Measurements from ENCODE around the gene DYNC1H1.
A peak's percentile ranks its signal among the peaks of the same experiment; 100 is the strongest.
"Not testable (repeated sequence)": the region's sequence is repeated elsewhere in the genome, so short reads cannot be mapped to it uniquely, and the experiment has no call there.

The DYNC1H1 gene

DNA sequence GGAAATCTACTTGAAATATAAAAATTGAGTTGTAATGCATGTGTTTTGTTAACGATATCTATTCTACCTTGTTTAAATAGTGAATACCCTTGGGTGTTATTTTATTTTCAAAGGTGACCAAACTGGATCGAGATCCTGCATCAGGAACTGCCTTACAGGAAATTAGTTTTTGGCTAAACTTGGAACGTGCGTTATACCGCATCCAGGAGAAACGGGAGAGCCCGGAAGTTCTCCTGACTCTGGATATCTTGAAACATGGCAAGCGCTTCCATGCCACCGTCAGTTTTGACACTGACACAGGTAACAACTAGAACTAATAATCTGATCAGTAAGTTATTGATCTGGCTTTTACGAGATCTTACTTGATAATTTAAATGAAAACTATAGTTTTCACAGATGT lies 15.9 kb downstream of the DYNC1H1 start:
- ATAC-seq (replicated peaks): no peak
- no peaks in the 10 kb centered on the region for H3K9me3 Mint-ChIP-seq
- H3K36me3 Mint-ChIP-seq: peaks cover 37 to 50% of the 10 kb centered on the region in 2 donors
- H3K4me3 Mint-ChIP-seq: peak overlapping the region; percentile 47 to 50
- peak overlapping the region; percentile 72 for H3K27ac Mint-ChIP-seq
- no peaks in the 10 kb centered on the region for H3K27me3 Mint-ChIP-seq
- peaks cover 16 to 20% of the 10 kb centered on the region in 2 donors for H3K4me1 Mint-ChIP-seq
- DNase-seq: no peak

GRCh38 chr14:101980700-101981099 lies 16.3 kb downstream of the DYNC1H1 start:
- ATAC-seq (replicated peaks) (peak; percentile 100), DNase-seq (peak; percentile 75)
- peaks cover 15 to 17% of the 10 kb centered on the region in 2 donors for H3K4me1 Mint-ChIP-seq
- H3K27me3 Mint-ChIP-seq: no peaks in the 10 kb centered on the region
- peak overlapping the region; percentile 72 for H3K27ac Mint-ChIP-seq
- no peaks in the 10 kb centered on the region for H3K9me3 Mint-ChIP-seq
- H3K4me3 Mint-ChIP-seq: peak overlapping the region; percentile 47 to 50
- peaks cover 40 to 51% of the 10 kb centered on the region in 2 donors for H3K36me3 Mint-ChIP-seq

- Mint-ChIP-seq H3K27ac (no peak overlapping the region), H3K4me3 (no peak overlapping the region), H3K9me3 (no peaks in the 10 kb centered on the region), H3K4me1 (peaks cover 15 to 17% of the 10 kb centered on the region in 2 donors), H3K36me3 (peaks cover 46 to 59% of the 10 kb centered on the region in 2 donors), H3K27me3 (no peaks in the 10 kb centered on the region)
- ATAC-seq (replicated peaks) (no peak), DNase-seq (no peak)
These were observed 18.2 kb downstream of the DYNC1H1 start for GRCh38 chr14:101982621-101983020.

DNA sequence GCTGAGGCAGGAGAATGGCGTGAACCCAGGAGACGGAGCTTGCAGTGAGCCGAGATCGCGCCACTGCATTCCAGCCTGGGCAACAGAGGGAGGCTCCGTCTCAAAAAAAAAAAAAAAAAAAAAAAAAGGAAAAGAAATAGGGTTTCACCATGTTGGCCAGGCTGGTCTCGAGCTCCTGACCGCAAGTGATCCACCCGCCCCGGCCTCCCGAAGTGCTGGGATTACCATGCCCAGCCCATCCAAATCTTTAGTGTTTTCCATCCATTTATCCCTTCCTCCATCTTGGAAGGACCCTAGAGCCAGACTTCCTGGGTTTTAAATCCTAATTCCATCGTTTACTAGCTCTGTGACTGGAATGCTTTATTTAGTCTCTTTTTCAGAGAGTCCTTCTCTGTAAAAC lies 20.5 kb downstream of the DYNC1H1 start:
- ATAC-seq (replicated peaks); H3K27ac Mint-ChIP-seq: not testable (repeated sequence)

GRCh38 chr14:101985957-101986356 lies 21.6 kb downstream of the DYNC1H1 start:
- no peak overlapping the region for H3K27ac Mint-ChIP-seq
- peaks cover 11 to 15% of the 10 kb centered on the region in 2 donors for H3K4me1 Mint-ChIP-seq
- ATAC-seq (replicated peaks): no peak
- H3K36me3 Mint-ChIP-seq: peaks cover 48 to 65% of the 10 kb centered on the region in 2 donors
- no peak for DNase-seq
- no peak overlapping the region for H3K4me3 Mint-ChIP-seq
- H3K9me3 Mint-ChIP-seq: no peaks in the 10 kb centered on the region
- H3K27me3 Mint-ChIP-seq: no peaks in the 10 kb centered on the region

More for the DNA sequence above, 20.5 kb downstream of the DYNC1H1 start:
- H3K9me3 Mint-ChIP-seq, H3K27me3 Mint-ChIP-seq, H3K4me3 Mint-ChIP-seq, DNase-seq: not testable (repeated sequence)
- Mint-ChIP-seq H3K4me1 (peaks cover 14 to 17% of the 10 kb centered on the region in 2 donors), H3K36me3 (peaks cover 48 to 65% of the 10 kb centered on the region in 2 donors)

DNA sequence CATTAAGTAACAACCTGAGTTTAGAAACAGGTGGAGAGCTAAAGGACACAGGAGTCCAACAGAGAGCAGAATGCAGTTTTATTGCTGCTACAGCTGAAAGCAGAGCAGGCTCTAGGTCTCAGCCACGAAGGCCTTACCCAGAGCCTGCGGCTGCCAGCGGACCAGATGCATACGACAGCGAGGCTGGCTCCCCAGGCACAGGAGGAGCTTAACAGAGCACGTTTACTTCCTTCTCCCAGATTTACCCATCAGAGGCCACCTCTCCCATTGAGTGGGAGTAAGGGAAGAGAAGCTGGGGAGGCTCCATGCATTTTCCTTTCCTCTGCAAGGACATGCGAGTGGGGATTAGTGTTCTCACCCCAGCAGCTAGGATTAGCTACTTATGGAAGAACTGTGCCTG lies 22.6 kb downstream of the DYNC1H1 start:
- DNase-seq (no peak), ATAC-seq (replicated peaks) (no peak)
- Mint-ChIP-seq H3K27ac (peak overlapping the region; percentile 39), H3K36me3 (peaks cover 54 to 70% of the 10 kb centered on the region in 2 donors), H3K9me3 (no peaks in the 10 kb centered on the region), H3K27me3 (no peaks in the 10 kb centered on the region), H3K4me1 (peaks cover 14 to 24% of the 10 kb centered on the region in 2 donors), H3K4me3 (no peak overlapping the region)

DNA sequence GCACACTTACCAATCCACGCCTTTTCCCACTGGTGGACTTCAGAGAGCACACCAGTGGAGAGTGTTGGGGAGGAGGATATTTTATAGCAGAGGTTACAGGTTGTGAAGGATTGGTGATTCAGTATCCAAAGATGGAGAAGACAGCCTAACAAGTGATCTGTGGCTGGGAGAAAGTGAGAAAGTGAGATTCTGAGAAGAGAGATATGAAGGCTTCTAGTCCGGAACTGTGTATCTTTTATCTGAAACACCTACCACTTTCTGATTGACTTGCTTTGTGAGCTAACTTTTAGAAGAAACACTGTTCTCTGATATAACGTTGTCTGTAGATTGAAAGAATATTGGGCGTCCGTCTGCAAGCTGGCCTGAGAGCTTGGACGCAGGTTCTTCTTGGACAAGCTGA lies 24.0 kb downstream of the DYNC1H1 start:
- no peak for DNase-seq
- Mint-ChIP-seq H3K27ac (peak overlapping the region; percentile 16), H3K36me3 (peaks cover 59 to 78% of the 10 kb centered on the region in 2 donors), H3K4me3 (no peak overlapping the region), H3K9me3 (no peaks in the 10 kb centered on the region), H3K4me1 (peaks cover 26 to 38% of the 10 kb centered on the region in 2 donors), H3K27me3 (no peaks in the 10 kb centered on the region)
- ATAC-seq (replicated peaks): no peak

- Mint-ChIP-seq H3K27me3 (no peaks in the 10 kb centered on the region), H3K9me3 (no peaks in the 10 kb centered on the region), H3K36me3 (peaks cover 63 to 73% of the 10 kb centered on the region in 2 donors), H3K27ac (peak overlapping the region; percentile 94), H3K4me1 (peaks cover 30 to 45% of the 10 kb centered on the region in 2 donors), H3K4me3 (peak overlapping the region; percentile 57 to 63)
- DNase-seq (peak; percentile 11), ATAC-seq (replicated peaks) (peak; percentile 63 to 64)
These were observed 27.0 kb downstream of the DYNC1H1 start for GRCh38 chr14:101991352-101991751.

DNA sequence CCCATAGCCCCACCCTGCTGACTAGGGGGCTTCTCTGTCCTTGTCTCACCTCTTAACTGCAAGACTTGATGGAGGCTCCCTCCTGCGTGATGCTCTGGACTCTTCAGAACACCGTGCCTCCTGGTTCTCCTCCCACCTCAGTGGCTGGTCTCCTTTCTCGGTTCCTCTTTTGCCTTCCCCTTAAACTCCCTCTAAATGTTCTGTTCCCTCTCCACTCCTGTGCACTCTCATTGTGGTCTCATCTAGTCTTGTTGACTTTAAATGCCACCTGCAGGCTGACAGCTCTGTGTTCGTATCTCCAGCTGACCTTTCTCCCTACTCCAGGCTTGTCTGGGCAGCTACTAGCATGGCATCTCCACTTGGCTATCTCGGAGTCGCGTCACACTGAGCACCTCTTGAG lies 28.3 kb downstream of the DYNC1H1 start:
- Mint-ChIP-seq H3K27me3 (no peaks in the 10 kb centered on the region), H3K4me3 (peak overlapping the region; percentile 76 to 77), H3K36me3 (peaks cover 68 to 72% of the 10 kb centered on the region in 2 donors), H3K9me3 (no peaks in the 10 kb centered on the region), H3K4me1 (peaks cover 30 to 45% of the 10 kb centered on the region in 2 donors), H3K27ac (peak overlapping the region; percentile 92)
- DNase-seq (peak; percentile 78), ATAC-seq (replicated peaks) (peak; percentile 97)

- H3K36me3 Mint-ChIP-seq: peaks cover 60 to 65% of the 10 kb centered on the region in 2 donors
- no peak overlapping the region for H3K4me3 Mint-ChIP-seq
- no peak for DNase-seq
- H3K9me3 Mint-ChIP-seq: no peaks in the 10 kb centered on the region
- ATAC-seq (replicated peaks): no peak
- peaks cover 11 to 14% of the 10 kb centered on the region in 2 donors for H3K4me1 Mint-ChIP-seq
- no peaks in the 10 kb centered on the region for H3K27me3 Mint-ChIP-seq
- H3K27ac Mint-ChIP-seq: peak overlapping the region; percentile 26
These were observed 33.3 kb downstream of the DYNC1H1 start for GRCh38 chr14:101997429-101998336.

DNA sequence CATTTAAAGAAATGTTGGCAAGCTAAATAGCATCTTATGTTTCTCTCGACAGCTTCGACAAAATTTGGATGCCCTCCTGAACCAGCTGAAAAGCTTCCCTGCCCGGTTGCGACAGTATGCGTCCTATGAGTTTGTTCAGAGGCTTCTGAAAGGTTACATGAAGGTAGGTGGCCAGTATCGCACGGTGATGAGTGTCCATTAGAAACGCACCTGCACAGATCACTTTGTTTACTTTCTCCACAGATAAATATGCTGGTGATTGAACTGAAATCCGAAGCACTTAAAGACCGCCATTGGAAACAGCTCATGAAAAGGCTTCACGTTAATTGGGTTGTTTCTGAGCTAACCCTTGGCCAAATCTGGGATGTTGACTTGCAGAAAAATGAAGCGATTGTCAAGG lies 36.5 kb downstream of the DYNC1H1 start:
- ATAC-seq (replicated peaks): no peak
- Mint-ChIP-seq H3K9me3 (no peaks in the 10 kb centered on the region), H3K27me3 (no peaks in the 10 kb centered on the region), H3K36me3 (peaks cover 39 to 53% of the 10 kb centered on the region in 2 donors), H3K27ac (no peak overlapping the region), H3K4me1 (no peaks in the 10 kb centered on the region), H3K4me3 (no peak overlapping the region)
- no peak for DNase-seq

DNA sequence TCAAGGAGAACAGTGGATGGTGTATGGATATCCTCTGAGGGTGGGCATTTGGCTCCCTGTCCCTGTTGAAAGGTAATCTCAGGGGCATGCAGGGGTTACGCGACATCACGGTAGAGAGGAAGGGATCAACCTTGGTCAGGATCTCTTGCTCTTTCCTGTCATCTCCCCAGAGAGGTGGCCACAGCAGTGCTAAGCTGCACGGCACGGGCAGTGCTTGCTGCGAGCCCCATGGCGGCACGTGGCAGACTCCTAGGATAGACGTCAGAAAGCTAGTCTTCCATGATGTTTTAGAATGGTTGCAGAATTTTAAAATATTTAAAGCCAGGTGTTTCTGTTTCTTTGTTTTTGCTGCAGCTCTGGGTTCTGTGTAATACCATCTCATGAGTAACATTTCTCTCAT lies 41.0 kb downstream of the DYNC1H1 start:
- Mint-ChIP-seq H3K4me3 (no peak overlapping the region), H3K9me3 (no peaks in the 10 kb centered on the region), H3K27me3 (no peaks in the 10 kb centered on the region), H3K27ac (no peak overlapping the region), H3K4me1 (no peaks in the 10 kb centered on the region), H3K36me3 (peaks cover 39 to 58% of the 10 kb centered on the region in 2 donors)
- ATAC-seq (replicated peaks): no peak
- no peak for DNase-seq

DNA sequence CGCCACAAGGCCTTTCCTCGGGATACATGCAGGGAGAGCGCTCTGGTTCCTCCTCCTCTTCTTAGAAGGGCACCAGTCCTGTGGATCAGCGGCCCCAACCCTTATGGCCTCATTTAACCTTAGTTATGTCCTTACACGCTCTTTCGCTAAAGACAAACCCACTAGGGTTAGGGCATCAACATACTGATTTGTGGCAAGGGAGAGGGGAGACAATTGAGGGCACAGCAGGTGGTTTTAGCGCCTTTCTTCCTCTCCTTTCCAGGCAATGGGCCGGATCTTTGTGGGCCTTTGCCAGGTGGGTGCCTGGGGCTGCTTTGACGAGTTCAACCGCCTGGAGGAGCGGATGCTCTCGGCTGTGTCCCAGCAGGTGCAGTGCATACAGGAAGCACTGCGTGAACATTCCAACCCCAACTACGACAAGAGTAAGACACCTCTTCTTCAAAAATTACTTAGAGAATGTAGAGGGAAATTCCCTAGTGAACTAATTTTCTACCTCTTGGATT lies 43.6 kb downstream of the DYNC1H1 start:
- H3K36me3 Mint-ChIP-seq: peaks cover 43 to 64% of the 10 kb centered on the region in 2 donors
- no peaks in the 10 kb centered on the region for H3K9me3 Mint-ChIP-seq
- ATAC-seq (replicated peaks) (no peak), DNase-seq (no peak)
- H3K27me3 Mint-ChIP-seq: no peaks in the 10 kb centered on the region
- H3K27ac Mint-ChIP-seq: no peak overlapping the region
- H3K4me3 Mint-ChIP-seq: no peak overlapping the region
- H3K4me1 Mint-ChIP-seq: no peaks in the 10 kb centered on the region

GRCh38 chr14:102008891-102009290 lies 44.5 kb downstream of the DYNC1H1 start:
- no peaks in the 10 kb centered on the region for H3K27me3 Mint-ChIP-seq
- H3K4me1 Mint-ChIP-seq: no peaks in the 10 kb centered on the region
- no peak for DNase-seq
- peaks cover 52 to 71% of the 10 kb centered on the region in 2 donors for H3K36me3 Mint-ChIP-seq
- no peak for ATAC-seq (replicated peaks)
- H3K4me3 Mint-ChIP-seq: no peak overlapping the region
- H3K9me3 Mint-ChIP-seq: no peaks in the 10 kb centered on the region
- H3K27ac Mint-ChIP-seq: no peak overlapping the region

DNA sequence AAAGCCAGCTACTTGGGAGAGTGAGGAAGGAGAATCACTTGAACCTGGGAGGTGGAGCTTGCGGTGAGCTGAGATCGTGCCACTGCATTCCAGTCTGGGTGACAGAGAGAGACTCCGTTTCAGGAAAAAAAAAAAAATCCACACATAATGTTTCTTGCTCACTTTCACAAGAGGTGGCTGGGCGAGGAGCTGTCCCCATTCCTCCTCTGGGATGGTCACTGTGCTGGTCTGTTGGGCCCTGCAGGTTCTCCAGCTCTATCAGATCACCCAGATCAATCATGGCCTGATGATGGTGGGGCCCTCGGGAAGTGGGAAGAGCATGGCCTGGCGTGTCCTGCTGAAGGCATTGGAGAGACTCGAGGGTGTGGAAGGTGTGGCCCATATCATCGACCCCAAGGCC lies 47.3 kb downstream of the DYNC1H1 start:
- peaks cover 66 to 82% of the 10 kb centered on the region in 2 donors for H3K36me3 Mint-ChIP-seq
- ATAC-seq (replicated peaks) (no peak), DNase-seq (no peak)
- H3K4me3 Mint-ChIP-seq: no peak overlapping the region
- H3K4me1 Mint-ChIP-seq: no peaks in the 10 kb centered on the region
- no peaks in the 10 kb centered on the region for H3K27me3 Mint-ChIP-seq
- H3K27ac Mint-ChIP-seq: no peak overlapping the region
- H3K9me3 Mint-ChIP-seq: no peaks in the 10 kb centered on the region

All from stimulated activated naive B cell treated with anti-CD40 and anti-IgM and Interleukin-4, amounts not matched to agents 10 μg/mL and 1 μg/mL and 100 μg/mL, for 72 hours (primary cell).